Neuronal stem cell (in vitro differentiated cells): Measurements from ENCODE around the gene G6PC2.

Experiments
- DNase-seq: peaks from one replicate; pipeline ENCODE4 v3.0.0-alpha.2; 2013; ENCODE audit warnings: low spot score
- H2AFZ ChIP-seq: one replicate; pipeline ENCODE4 v1.6.1; 2013; ENCODE audit warnings: mild to moderate bottlenecking, low read length, inconsistent platforms
- H2AK5ac ChIP-seq: 2 replicates; pipeline ENCODE4 v1.6.1; 2013; ENCODE audit warnings: low read depth, mild to moderate bottlenecking, inconsistent platforms, low read length, moderate library complexity, mixed read lengths
- H2BK120ac ChIP-seq: 2 replicates; pipeline ENCODE4 v1.6.1; 2013; ENCODE audit warnings: low read depth, mild to moderate bottlenecking, inconsistent platforms, low read length, moderate library complexity, mixed read lengths
- H2BK12ac ChIP-seq: one replicate; pipeline ENCODE4 v1.6.1; 2013; ENCODE audit warnings: low read length, inconsistent platforms
- H2BK15ac ChIP-seq: 2 replicates; pipeline ENCODE4 v1.6.1; 2013; ENCODE audit warnings: mild to moderate bottlenecking, low read length, inconsistent platforms, mixed read lengths
- H2BK5ac ChIP-seq: one replicate; pipeline ENCODE4 v1.6.1; 2013; ENCODE audit warnings: inconsistent platforms, mild to moderate bottlenecking, low read length, moderate library complexity
- H3K14ac ChIP-seq: one replicate; pipeline ENCODE4 v1.6.1; 2013; ENCODE audit warnings: low read length, inconsistent platforms
- H3K18ac ChIP-seq: 2 replicates; pipeline ENCODE4 v1.6.1; 2013; ENCODE audit warnings: low read length, inconsistent platforms
- H3K23ac ChIP-seq: 2 replicates; pipeline ENCODE4 v1.6.1; 2013; ENCODE audit warnings: low read depth, mild to moderate bottlenecking, mixed read lengths, low read length, inconsistent platforms; ENCODE audit not compliant: poor library complexity
- H3K27ac ChIP-seq: replicated peaks from 3 replicates; pipeline ENCODE4 v1.5.1; 2013; ENCODE audit warnings: low read length, inconsistent platforms
- H3K27me3 ChIP-seq, 3 experiments: 2 replicates each; pipeline ENCODE4 v1.6.1; 2013; ENCODE audit warnings: low read length in 3 of 3, mild to moderate bottlenecking in 2 of 3, inconsistent platforms in 1 of 3, low read depth in 1 of 3, mixed read lengths in 1 of 3, moderate library complexity in 1 of 3; ENCODE audit not compliant: control insufficient read depth in 3 of 3, insufficient read depth in 3 of 3
- H3K36me3 ChIP-seq, 2 donors: replicated peaks in 1 of 2; 2 replicates each; pipeline ENCODE4 v1.6.1; 2013; ENCODE audit warnings: low read length in 2 of 2; ENCODE audit not compliant: control insufficient read depth in 2 of 2, insufficient read depth in 2 of 2
- H3K4ac ChIP-seq: 2 replicates; pipeline ENCODE4 v1.6.1; 2013; ENCODE audit warnings: inconsistent platforms, mild to moderate bottlenecking, low read length, moderate library complexity
- H3K4me1 ChIP-seq, 2 donors: 1 replicate in 1 of 2; 2 replicates in 1 of 2; pipeline ENCODE4 v1.6.1; 2013; ENCODE audit warnings: low read length in 2 of 2, low read depth in 1 of 2; ENCODE audit not compliant: control insufficient read depth in 2 of 2, insufficient read depth in 1 of 2
- H3K4me2 ChIP-seq: one replicate; pipeline ENCODE4 v1.6.1; 2013; ENCODE audit warnings: mild to moderate bottlenecking, low read length, inconsistent platforms; ENCODE audit not compliant: insufficient read depth, poor library complexity, severe bottlenecking
- H3K4me3 ChIP-seq, 2 donors: 2 replicates each; pipeline ENCODE4 v1.5.1; 2013; ENCODE audit warnings: low read length in 2 of 2, mild to moderate bottlenecking in 2 of 2, inconsistent platforms in 1 of 2, moderate library complexity in 1 of 2
- H3K79me1 ChIP-seq: one replicate; pipeline ENCODE4 v1.6.1; 2013; ENCODE audit warnings: low read depth, mild to moderate bottlenecking, inconsistent platforms, low read length, moderate library complexity
- H3K9ac ChIP-seq: one replicate; pipeline ENCODE4 v1.6.1; 2013; ENCODE audit warnings: mild to moderate bottlenecking, low read depth, low read length, inconsistent platforms; ENCODE audit not compliant: poor library complexity
- H3K9me3 ChIP-seq, 2 donors: replicated peaks in 1 of 2; 2 replicates each; pipeline versions ENCODE3 to v1.6.1; 2013; ENCODE audit warnings: low read length in 2 of 2, mild to moderate bottlenecking in 2 of 2, inconsistent platforms in 1 of 2, low read depth in 1 of 2, mixed read lengths in 1 of 2, moderate library complexity in 1 of 2; ENCODE audit not compliant: control insufficient read depth in 2 of 2, insufficient read depth in 1 of 2
- H4K8ac ChIP-seq: one replicate; pipeline ENCODE4 v1.6.1; 2013; ENCODE audit warnings: low read depth, mild to moderate bottlenecking, inconsistent platforms, low read length, moderate library complexity
- H4K91ac ChIP-seq: one replicate; pipeline ENCODE4 v1.6.1; 2013; ENCODE audit warnings: low read length, low read depth, mild to moderate bottlenecking, inconsistent platforms; ENCODE audit not compliant: poor library complexity
- WGBS, 2 donors: extraction: QIAGEN DNeasy Blood & Tissue Kit; methylation state at CpG; one replicate each; pipeline ENCODE4 v1.1.7; 2013; ENCODE audit warnings: missing lambda C conversion rate in 2 of 2, mixed read lengths in 1 of 2; ENCODE audit not compliant: insufficient read length in 2 of 2, insufficient replicate concordance in 1 of 2; ENCODE audit errors: extremely low coverage in 2 of 2; 5-methylcytosine and 5-hydroxymethylcytosine counted together

Gene G6PC2

GRCh38 chr2:168915441-168916330, 14.6 kb downstream of the G6PC2 start:
- no peak overlapping the region for H3K18ac ChIP-seq
- WGBS, 2 donors: no CpG with 5 or more reads among the region's 3 CpGs
- no peak overlapping the region for H3K4me3 ChIP-seq
- peaks cover 6 to 9% of the 10 kb centered on the region in 2 donors for H3K9me3 ChIP-seq
- no peak overlapping the region for H2BK12ac ChIP-seq
- H3K23ac ChIP-seq: no peak overlapping the region
- no peaks in the 10 kb centered on the region for H3K27me3 ChIP-seq
- no peaks in the 10 kb centered on the region for H3K36me3 ChIP-seq
- H4K91ac ChIP-seq: no peak overlapping the region
- H2BK15ac ChIP-seq: no peak overlapping the region
- no peak overlapping the region for H4K8ac ChIP-seq
- no peak overlapping the region for H3K27ac ChIP-seq
- H3K4me2 ChIP-seq: no peak overlapping the region
- no peak overlapping the region for H2AK5ac ChIP-seq
- H2BK5ac ChIP-seq: no peak overlapping the region
- no peak overlapping the region for H3K9ac ChIP-seq
- H2AFZ ChIP-seq: no peak overlapping the region
- H3K79me1 ChIP-seq: no peaks in the 10 kb centered on the region
- H2BK120ac ChIP-seq: no peak overlapping the region
- no peak for DNase-seq
- H3K4me1 ChIP-seq: peaks cover 5 to 6% of the 10 kb centered on the region in 2 donors
- H3K14ac ChIP-seq: no peak overlapping the region
- H3K4ac ChIP-seq: no peak overlapping the region

- H2BK120ac ChIP-seq: no peak overlapping the region
- no peak overlapping the region for H3K23ac ChIP-seq
- WGBS, 2 donors: no CpG with 5 or more reads among the region's 4 CpGs
- H3K4me1 ChIP-seq: peaks cover 5 to 6% of the 10 kb centered on the region in 2 donors
- no peaks in the 10 kb centered on the region for H3K27me3 ChIP-seq
- no peak overlapping the region for H3K4me3 ChIP-seq
- H2AK5ac ChIP-seq: no peak overlapping the region
- no peak overlapping the region for H3K4ac ChIP-seq
- H4K91ac ChIP-seq: no peak overlapping the region
- no peak overlapping the region for H2BK15ac ChIP-seq
- H3K18ac ChIP-seq: no peak overlapping the region
- H3K27ac ChIP-seq: no peak overlapping the region
- no peaks in the 10 kb centered on the region for H3K36me3 ChIP-seq
- H3K9me3 ChIP-seq: peaks cover 6 to 9% of the 10 kb centered on the region in 2 donors
- DNase-seq: no peak
- no peak overlapping the region for H4K8ac ChIP-seq
- no peak overlapping the region for H2BK5ac ChIP-seq
- no peak overlapping the region for H3K4me2 ChIP-seq
- no peak overlapping the region for H3K14ac ChIP-seq
- H2AFZ ChIP-seq: no peak overlapping the region
- H3K79me1 ChIP-seq: no peaks in the 10 kb centered on the region
- H3K9ac ChIP-seq: no peak overlapping the region
- H2BK12ac ChIP-seq: no peak overlapping the region
Observed at GRCh38 chr2:168916331-168916675, 15.2 kb downstream of the G6PC2 start.

- Histone ChIP-seq H3K79me1 (no peaks in the 10 kb centered on the region), H3K4me1 (no peaks in the 10 kb centered on the region), H3K23ac (no peak overlapping the region), H4K8ac (no peak overlapping the region), H3K4ac (no peak overlapping the region), H2BK15ac (no peak overlapping the region), H3K27me3 (no peaks in the 10 kb centered on the region), H3K4me3 (no peak overlapping the region), H3K18ac (no peak overlapping the region), H2BK5ac (no peak overlapping the region), H3K9ac (no peak overlapping the region), H2AK5ac (no peak overlapping the region), H3K14ac (no peak overlapping the region), H3K4me2 (no peak overlapping the region), H3K9me3 (peaks cover 3 to 8% of the 10 kb centered on the region in 2 donors), H3K36me3 (no peaks in the 10 kb centered on the region), H3K27ac (no peak overlapping the region), H2AFZ (no peak overlapping the region), H2BK12ac (no peak overlapping the region), H2BK120ac (no peak overlapping the region), H4K91ac (no peak overlapping the region)
- WGBS, 2 donors: no CpG with 5 or more reads among the region's 4 CpGs
- DNase-seq: peak; percentile 26
Observed at GRCh38 chr2:168920504-168921157, 19.5 kb downstream of the G6PC2 start.

- Histone ChIP-seq H2AFZ (no peak overlapping the region), H3K14ac (no peak overlapping the region), H3K79me1 (no peaks in the 10 kb centered on the region), H3K4me1 (no peaks in the 10 kb centered on the region), H2BK12ac (no peak overlapping the region), H3K4ac (no peak overlapping the region), H3K27me3 (no peaks in the 10 kb centered on the region), H3K9me3 (no peaks in the 10 kb centered on the region), H2AK5ac (no peak overlapping the region), H3K4me3 (no peak overlapping the region), H3K36me3 (no peaks in the 10 kb centered on the region), H2BK15ac (no peak overlapping the region), H2BK5ac (no peak overlapping the region), H4K8ac (no peak overlapping the region), H4K91ac (no peak overlapping the region), H2BK120ac (no peak overlapping the region), H3K4me2 (no peak overlapping the region), H3K9ac (no peak overlapping the region), H3K27ac (no peak overlapping the region), H3K23ac (no peak overlapping the region), H3K18ac (no peak overlapping the region)
- no peak for DNase-seq
- no CpG with 5 or more reads among the region's 3 CpGs for WGBS, 2 donors
Observed at GRCh38 chr2:168926621-168927386, 25.7 kb downstream of the G6PC2 start.
